Mucosa of rectum (tissue), 2 donors: Measurements from ENCODE around the gene DSG2.

Experiments used
- H3K27ac ChIP-seq, 2 donors: one replicate each; pipeline ENCODE4 v1.7.0; 2013; ENCODE audit warnings: inconsistent platforms in 2 of 2, low read depth in 2 of 2, low read length in 2 of 2
- H3K27me3 ChIP-seq, 2 donors: one replicate each; pipeline ENCODE4 v1.7.0; 2013; ENCODE audit warnings: low read length in 2 of 2; ENCODE audit not compliant: control insufficient read depth in 2 of 2, insufficient read depth in 2 of 2
- H3K36me3 ChIP-seq, 2 donors: one replicate each; pipeline ENCODE4 v1.7.0; 2013; ENCODE audit warnings: low read length in 2 of 2; ENCODE audit not compliant: control insufficient read depth in 2 of 2, insufficient read depth in 2 of 2
- H3K4me1 ChIP-seq, 2 donors: one replicate each; pipeline ENCODE4 v1.7.0; 2013; ENCODE audit warnings: low read length in 2 of 2, mild to moderate bottlenecking in 1 of 2; ENCODE audit not compliant: control insufficient read depth in 2 of 2, insufficient read depth in 2 of 2
- H3K4me3 ChIP-seq, 2 donors: one replicate each; pipeline ENCODE4 v1.7.0; 2013; ENCODE audit warnings: low read length in 2 of 2
- H3K9ac ChIP-seq, 2 donors: one replicate each; pipeline ENCODE4 v1.7.0; 2013; ENCODE audit warnings: low read length in 2 of 2, low read depth in 1 of 2, mild to moderate bottlenecking in 1 of 2
- H3K9me3 ChIP-seq, 2 donors: one replicate each; pipeline ENCODE4 v1.7.0; 2013; ENCODE audit warnings: low read length in 2 of 2; ENCODE audit not compliant: control insufficient read depth in 2 of 2
- donor health status: healthy.
- donor health status: Normal muscosa, but diverticular disease.

DSG2 gene

GRCh38 chr18:31596081-31596872 is 98.3 kb downstream of the DSG2 start:
- Histone ChIP-seq H3K4me1 (peaks cover 0 to 3% of the 10 kb centered on the region in 2 donors), H3K36me3 (no peaks in the 10 kb centered on the region), H3K9me3 (no peaks in the 10 kb centered on the region), H3K9ac (no peak overlapping the region), H3K4me3 (no peak overlapping the region), H3K27ac (no peak overlapping the region), H3K27me3 (no peaks in the 10 kb centered on the region)

DNA sequence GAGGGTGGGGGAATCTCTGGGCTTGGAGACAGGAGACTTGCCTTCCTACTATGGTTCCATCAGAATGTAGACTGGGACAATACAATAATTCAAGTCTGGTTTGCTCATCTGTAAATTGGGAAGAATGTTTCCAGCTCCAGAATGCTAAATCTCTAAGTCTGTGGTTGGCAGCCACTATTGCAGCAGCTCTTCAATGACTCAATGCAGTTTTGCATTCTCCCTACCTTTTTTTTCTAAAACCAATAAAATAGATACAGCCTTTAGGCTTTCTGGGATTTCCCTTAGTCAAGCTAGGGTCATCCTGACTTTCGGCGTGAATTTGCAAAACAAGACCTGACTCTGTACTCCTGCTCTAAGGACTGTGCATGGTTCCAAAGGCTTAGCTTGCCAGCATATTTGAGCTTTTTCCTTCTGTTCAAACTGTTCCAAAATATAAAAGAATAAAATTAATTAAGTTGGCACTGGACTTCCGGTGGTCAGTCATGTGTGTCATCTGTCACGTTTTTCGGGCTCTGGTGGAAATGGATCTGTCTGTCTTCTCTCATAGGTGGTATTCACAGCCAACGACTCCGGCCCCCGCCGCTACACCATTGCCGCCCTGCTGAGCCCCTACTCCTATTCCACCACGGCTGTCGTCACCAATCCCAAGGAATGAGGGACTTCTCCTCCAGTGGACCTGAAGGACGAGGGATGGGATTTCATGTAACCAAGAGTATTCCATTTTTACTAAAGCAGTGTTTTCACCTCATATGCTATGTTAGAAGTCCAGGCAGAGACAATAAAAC is 100.2 kb downstream of the DSG2 start:
- H3K9ac ChIP-seq, result no peak overlapping the region

More for the DNA sequence above, 100.2 kb downstream of the DSG2 start:
- H3K4me1 ChIP-seq, result no peaks in the 10 kb centered on the region
- no peaks in the 10 kb centered on the region for H3K36me3 ChIP-seq
- no peak overlapping the region for H3K27ac ChIP-seq
- no peaks in the 10 kb centered on the region for H3K9me3 ChIP-seq
- H3K27me3 ChIP-seq, result no peaks in the 10 kb centered on the region
- no peak overlapping the region for H3K4me3 ChIP-seq
